Neural progenitor cell (in vitro differentiated cells): ENCODE data around the gene CCDC7. TPM values are rescaled to one million over a fixed set of nuclear protein-coding genes. Genes with fewer than 3 reads are reported as not detected.
"Not testable (repeated sequence)": the region's sequence is repeated elsewhere in the genome, so short reads cannot be mapped to it uniquely, and the experiment has no call there.

Experiments used
- DNase-seq: peaks from one replicate; pipeline ENCODE4 v3.0.0-alpha.2; 2016; ENCODE audit warnings: low spot score
- H2AFZ ChIP-seq: fragments of 200-600 bp; sonication (generic); replicated peaks from 2 replicates; pipeline ENCODE4 v1.6.1; 2016; ENCODE audit warnings: antibody characterized with exemption
- H3F3A ChIP-seq: fragments of 200-600 bp; sonication (generic); 2 replicates; pipeline ENCODE4 v1.6.1; 2016; ENCODE audit warnings: antibody characterized with exemption, low read depth
- H3K27ac ChIP-seq: fragments of 200-600 bp; sonication (generic); 2 replicates; pipeline ENCODE4 v1.5.1; 2016; ENCODE audit warnings: mild to moderate bottlenecking
- H3K27me3 ChIP-seq: fragments of 200-600 bp; sonication (generic); 2 replicates; pipeline ENCODE4 v1.6.1; 2016; ENCODE audit warnings: mild to moderate bottlenecking, moderate library complexity
- H3K36me3 ChIP-seq: fragments of 200-600 bp; sonication (generic); 2 replicates; pipeline ENCODE4 v1.5.1; 2016
- H3K4me1 ChIP-seq: fragments of 200-600 bp; sonication (generic); 2 replicates; pipeline ENCODE4 v1.6.1; 2016; ENCODE audit warnings: mixed run types
- H3K4me2 ChIP-seq: fragments of 200-600 bp; sonication (generic); 2 replicates; pipeline ENCODE4 v1.6.1; 2016
- H3K4me3 ChIP-seq: fragments of 200-600 bp; sonication (generic); 2 replicates; pipeline ENCODE4 v1.5.1; 2016
- H3K79me2 ChIP-seq: fragments of 200-600 bp; sonication (generic); 2 replicates; pipeline ENCODE4 v1.6.1; 2016; ENCODE audit warnings: low read depth
- H3K9ac ChIP-seq: fragments of 200-600 bp; sonication (generic); 2 replicates; pipeline ENCODE4 v1.6.1; 2016
- H3K9me3 ChIP-seq: fragments of 200-600 bp; sonication (generic); 2 replicates; pipeline ENCODE4 v1.5.1; 2016; ENCODE audit warnings: low read depth
- H4K20me1 ChIP-seq: fragments of 200-600 bp; sonication (generic); 2 replicates; pipeline ENCODE4 v1.6.1; 2016; ENCODE audit warnings: low read depth
- H3K27ac Mint-ChIP-seq: 3 replicates; pipeline ENCODE4 v1.8.0; 2021; ENCODE audit warnings: mixed read lengths
- H3K27me3 Mint-ChIP-seq: 2 replicates; pipeline ENCODE4 v1.8.0; 2022; ENCODE audit warnings: low read depth, mild to moderate bottlenecking, inconsistent platforms, moderate library complexity, mixed read lengths; ENCODE audit not compliant: insufficient read depth
- H3K36me3 Mint-ChIP-seq: 3 replicates; pipeline ENCODE4 v1.8.0; 2021; ENCODE audit warnings: mixed read lengths
- H3K4me1 Mint-ChIP-seq: 3 replicates; pipeline ENCODE4 v1.8.0; 2021; ENCODE audit warnings: mixed read lengths
- H3K4me3 Mint-ChIP-seq: 3 replicates; pipeline ENCODE4 v1.8.0; 2021; ENCODE audit warnings: mild to moderate bottlenecking, moderate library complexity, mixed read lengths
- H3K9me3 Mint-ChIP-seq: 3 replicates; pipeline ENCODE4 v1.8.0; 2020; ENCODE audit warnings: mixed read lengths
- CTCF ChIP-seq: fragments of 200-600 bp; sonication (generic); IDR thresholded peaks from 2 replicates; pipeline ENCODE4 v1.5.1; 2017; ENCODE audit warnings: antibody characterized with exemption, mild to moderate bottlenecking
- EZH2 ChIP-seq: fragments of 200-600 bp; sonication (generic); IDR thresholded peaks from 2 replicates; pipeline ENCODE4 v1.6.1; 2017; ENCODE audit warnings: antibody characterized with exemption, mild to moderate bottlenecking, moderate library complexity
- EZH2phosphoT487 ChIP-seq: fragments of 200-600 bp; sonication (generic); IDR thresholded peaks from 2 replicates; pipeline ENCODE4 v1.6.1; 2017; ENCODE audit warnings: antibody characterized with exemption
- total RNA-seq: library from RNA; depleted of rRNA; stranded (reverse); fragments of >200 nt; gene quantifications from 2 replicates; pipeline ENCODE4 v1.2.3, GENCODE V29; 2015; ENCODE audit warnings: low replicate concordance

The CCDC7 gene
- total RNA-seq, 1 donor from 2014 or later = 6.9 TPM

GRCh38 chr10:32488038-32488437, 42.1 kb downstream of the CCDC7 start:
- Mint-ChIP-seq H3K36me3 (peaks cover 24% of the 10 kb centered on the region), H3K9me3 (peaks cover 24% of the 10 kb centered on the region)
- not testable (repeated sequence) for H3F3A ChIP-seq, H3K4me3 Mint-ChIP-seq, H3K4me2 ChIP-seq, H3K4me3 ChIP-seq, H3K9me3 ChIP-seq, H3K9ac ChIP-seq, H3K27me3 Mint-ChIP-seq, H4K20me1 ChIP-seq, H3K4me1 ChIP-seq, H3K4me1 Mint-ChIP-seq, H3K27me3 ChIP-seq, H3K27ac ChIP-seq, H2AFZ ChIP-seq, H3K36me3 ChIP-seq, DNase-seq, H3K27ac Mint-ChIP-seq, H3K79me2 ChIP-seq

- no peak overlapping the region for H3K4me3 ChIP-seq
- no peak overlapping the region for H3K9ac ChIP-seq
- no peaks in the 10 kb centered on the region for H3K79me2 ChIP-seq
- no peaks in the 10 kb centered on the region for H4K20me1 ChIP-seq
- no peaks in the 10 kb centered on the region for H3K4me1 Mint-ChIP-seq
- no peaks in the 10 kb centered on the region for H3K4me1 ChIP-seq
- no peak overlapping the region for H3K4me3 Mint-ChIP-seq
- DNase-seq = no peak
- peaks cover 18% of the 10 kb centered on the region for H3K9me3 Mint-ChIP-seq
- no peak overlapping the region for H3K27ac ChIP-seq
- peaks cover 5% of the 10 kb centered on the region for H3K27me3 Mint-ChIP-seq
- H3K27ac Mint-ChIP-seq = no peak overlapping the region
- no peaks in the 10 kb centered on the region for H3K27me3 ChIP-seq
- H3K36me3 Mint-ChIP-seq = peaks cover 24% of the 10 kb centered on the region
- no peaks in the 10 kb centered on the region for H3K9me3 ChIP-seq
- no peaks in the 10 kb centered on the region for H3K36me3 ChIP-seq
- no peaks in the 10 kb centered on the region for H3F3A ChIP-seq
- no peak for TF ChIP-seq EZH2phosphoT487
- no peak for TF ChIP-seq EZH2
- no peak for TF ChIP-seq CTCF
- no peak overlapping the region for H2AFZ ChIP-seq
- no peak overlapping the region for H3K4me2 ChIP-seq
Measured at GRCh38 chr10:32489158-32489557, 43.2 kb downstream of the CCDC7 start.

- no peak overlapping the region for H3K4me2 ChIP-seq
- H3K4me1 ChIP-seq = no peaks in the 10 kb centered on the region
- no peaks in the 10 kb centered on the region for H3F3A ChIP-seq
- no peak overlapping the region for H3K27ac ChIP-seq
- no peaks in the 10 kb centered on the region for H3K79me2 ChIP-seq
- H3K36me3 ChIP-seq = no peaks in the 10 kb centered on the region
- Mint-ChIP-seq H3K36me3 (peaks cover 24% of the 10 kb centered on the region), H3K9me3 (peaks cover 18% of the 10 kb centered on the region), H3K27me3 (peaks cover 5% of the 10 kb centered on the region), H3K27ac (no peak overlapping the region), H3K4me3 (no peak overlapping the region), H3K4me1 (no peaks in the 10 kb centered on the region)
- no peaks in the 10 kb centered on the region for H4K20me1 ChIP-seq
- no peak overlapping the region for H3K9ac ChIP-seq
- no peak overlapping the region for H2AFZ ChIP-seq
- H3K27me3 ChIP-seq = no peaks in the 10 kb centered on the region
- DNase-seq = no peak
- TF ChIP-seq EZH2phosphoT487 (no peak), EZH2 (no peak), CTCF (no peak)
- H3K4me3 ChIP-seq = no peak overlapping the region
- no peaks in the 10 kb centered on the region for H3K9me3 ChIP-seq
Measured at GRCh38 chr10:32489901-32490300, 44.0 kb downstream of the CCDC7 start.

- not testable (repeated sequence) for H3K9ac ChIP-seq, H3K4me3 Mint-ChIP-seq, H3K27me3 Mint-ChIP-seq, H3K9me3 ChIP-seq, H3K36me3 Mint-ChIP-seq, H3K4me1 Mint-ChIP-seq, H3K4me2 ChIP-seq, H3K36me3 ChIP-seq, H3K27me3 ChIP-seq, H3K27ac ChIP-seq, H3F3A ChIP-seq, H3K4me1 ChIP-seq, H3K79me2 ChIP-seq, H2AFZ ChIP-seq, H3K4me3 ChIP-seq, DNase-seq, H3K27ac Mint-ChIP-seq, H4K20me1 ChIP-seq
- peaks cover 15% of the 10 kb centered on the region for H3K9me3 Mint-ChIP-seq
Measured at GRCh38 chr10:32494562-32494961, 48.6 kb downstream of the CCDC7 start.

GRCh38 chr10:32500136-32500535, 54.2 kb downstream of the CCDC7 start:
- H3K27ac Mint-ChIP-seq, H3K4me2 ChIP-seq: not testable (repeated sequence)
- H3K36me3 Mint-ChIP-seq = peaks cover 14% of the 10 kb centered on the region

More at GRCh38 chr10:32500136-32500535, 54.2 kb downstream of the CCDC7 start:
- H4K20me1 ChIP-seq, H3K27ac ChIP-seq, H3K27me3 ChIP-seq, H3K79me2 ChIP-seq, H3K9ac ChIP-seq, H2AFZ ChIP-seq, H3K9me3 ChIP-seq, H3K27me3 Mint-ChIP-seq, H3K4me3 ChIP-seq, H3K4me1 ChIP-seq, H3K36me3 ChIP-seq, H3F3A ChIP-seq, H3K4me1 Mint-ChIP-seq, DNase-seq, H3K4me3 Mint-ChIP-seq: not testable (repeated sequence)
- peaks cover 37% of the 10 kb centered on the region for H3K9me3 Mint-ChIP-seq
